ENCODE measurements around the gene STAT5B. TPM values are rescaled to one million over a fixed set of nuclear protein-coding genes. Genes with fewer than 3 reads are reported as not detected.

The STAT5B gene
- total and polyA plus RNA-seq, 9 of the 15 experiments (the other 6 are each of a cell fraction or from before 2014, with no cell fraction given), result 20.8 to 176 (median 92.4) TPM

DNA sequence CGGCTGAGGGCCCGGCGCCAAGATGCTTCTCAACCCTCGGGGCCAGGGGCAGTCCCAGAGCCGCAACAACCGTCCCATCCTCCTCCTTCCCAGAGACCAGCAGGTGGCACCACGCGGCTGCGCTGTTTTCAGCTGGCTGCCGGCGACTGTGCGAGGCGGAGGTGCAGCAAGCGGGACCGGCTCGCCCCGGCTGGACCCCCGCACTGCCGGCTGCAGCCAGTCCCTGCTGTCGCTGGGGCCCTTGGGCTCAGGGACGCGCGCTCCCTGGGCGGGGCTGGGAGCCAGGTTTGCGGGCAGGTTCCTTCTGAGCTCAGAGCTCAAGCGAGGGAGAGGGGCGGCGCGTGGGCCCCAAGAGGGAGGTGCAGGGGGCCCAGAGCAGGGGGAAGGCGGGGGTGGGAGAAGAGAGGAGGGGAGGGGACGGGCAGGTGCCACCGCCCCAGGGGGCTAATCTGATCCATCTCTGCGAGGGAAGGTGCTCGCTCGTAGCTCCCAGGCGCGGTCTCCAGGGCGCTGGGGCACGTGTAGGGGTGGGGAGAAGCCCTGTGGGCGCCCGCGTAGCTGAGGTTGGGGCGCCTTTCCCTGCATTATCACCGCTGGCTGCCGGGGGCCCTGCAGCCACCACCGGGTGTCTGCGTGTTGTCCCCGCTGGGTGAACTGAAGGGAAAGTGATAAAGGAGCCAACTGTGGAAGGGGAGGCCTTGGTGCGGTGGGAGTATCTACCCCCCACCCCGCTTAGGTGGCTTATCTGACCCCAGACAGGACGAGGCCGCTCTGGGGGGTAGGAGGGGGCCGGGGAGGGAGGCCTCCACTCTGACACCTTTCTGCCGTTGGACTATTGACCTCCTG is 36.3 kb upstream of the STAT5B start (continued):
- TF ChIP-seq ZNF212 (CRISPR knock-in tag; IDR thresholded peaks at IDR 0.05) (0 out of 2 replicates have a peak, but pooled peaks have one; percentile 50), MTA1 (IDR thresholded peaks at IDR 0.05; ENCODE audit: borderline replicate concordance) (peak; percentile 82; the same call in 1 of the 2 replicates), TAL1 (IDR thresholded peaks at IDR 0.05) (peak; percentile 85), SRF (CRISPR knock-in tag; IDR thresholded peaks at IDR 0.05) (peak in 1 of 2 experiments; percentile 45; a peak in 2 of 4 replicates), EGR1 (conservative IDR thresholded peaks at IDR 0.05) (peak; percentile 82), SAFB2 (IDR thresholded peaks at IDR 0.05; ENCODE audit: borderline replicate concordance, low read depth, low read length, severe bottlenecking) (no peak), KLF13 (tag; IDR thresholded peaks at IDR 0.05; ENCODE audit: borderline replicate concordance, low read depth) (peak; percentile 19; the same call in 1 of the 2 replicates), TBP (optimal IDR thresholded peaks at IDR 0.05; ENCODE audit: low read depth, low read length) (peak; percentile 81), ARNT (IDR thresholded peaks at IDR 0.05) (peak in 1 of 2 experiments; percentile 74; a peak in 2 of 4 replicates), E2F3 (CRISPR knock-in tag; IDR thresholded peaks at IDR 0.05) (peak; percentile 83), KLF16 (IDR thresholded peaks at IDR 0.05) (peak; percentile 96), NEUROD1 (IDR thresholded peaks at IDR 0.05; ENCODE audit: borderline replicate concordance, low read depth, low read length, partially characterized antibody) (peak; percentile 95), ZNF431 (CRISPR knock-in tag; IDR thresholded peaks at IDR 0.05) (peak; percentile 44; the same call in 1 of the 2 replicates), NBN (IDR thresholded peaks at IDR 0.05; ENCODE audit: low read depth) (peak; percentile 56), ZNF589 (CRISPR knock-in tag; IDR thresholded peaks at IDR 0.05; ENCODE audit: low read depth) (peak; percentile 91), TAF15 (IDR thresholded peaks at IDR 0.05; ENCODE audit: low read depth, low read length) (0 out of 2 replicates have a peak, but pooled peaks have one; percentile 32), KHSRP (IDR thresholded peaks at IDR 0.05) (0 out of 2 replicates have a peak, but pooled peaks have one; percentile 24), ZNF696 (CRISPR knock-in tag; conservative IDR thresholded peaks at IDR 0.05) (no peak)
- TF ChIP-seq, protein P1, sequence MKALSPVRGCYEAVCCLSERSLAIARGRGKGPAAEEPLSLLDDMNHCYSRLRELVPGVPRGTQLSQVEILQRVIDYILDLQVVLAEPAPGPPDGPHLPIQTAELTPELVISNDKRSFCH (CRISPR knock-in tag; IDR thresholded peaks at IDR 0.05), result no peak
- TF ChIP-seq, protein P1 (tag; IDR thresholded peaks at IDR 0.05), result 0 out of 2 replicates have a peak, but pooled peaks have one; percentile 1
- TF ChIP-seq, protein P2, sequence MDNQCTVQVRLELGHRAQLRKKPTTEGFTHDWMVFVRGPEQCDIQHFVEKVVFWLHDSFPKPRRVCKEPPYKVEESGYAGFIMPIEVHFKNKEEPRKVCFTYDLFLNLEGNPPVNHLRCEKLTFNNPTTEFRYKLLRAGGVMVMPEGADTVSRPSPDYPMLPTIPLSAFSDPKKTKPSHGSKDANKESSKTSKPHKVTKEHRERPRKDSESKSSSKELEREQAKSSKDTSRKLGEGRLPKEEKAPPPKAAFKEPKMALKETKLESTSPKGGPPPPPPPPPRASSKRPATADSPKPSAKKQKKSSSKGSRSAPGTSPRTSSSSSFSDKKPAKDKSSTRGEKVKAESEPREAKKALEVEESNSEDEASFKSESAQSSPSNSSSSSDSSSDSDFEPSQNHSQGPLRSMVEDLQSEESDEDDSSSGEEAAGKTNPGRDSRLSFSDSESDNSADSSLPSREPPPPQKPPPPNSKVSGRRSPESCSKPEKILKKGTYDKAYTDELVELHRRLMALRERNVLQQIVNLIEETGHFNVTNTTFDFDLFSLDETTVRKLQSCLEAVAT (IDR thresholded peaks at IDR 0.05), result peak; percentile 13 to 27; a peak in 1 of 4 replicates
- TF ChIP-seq, protein P3, sequence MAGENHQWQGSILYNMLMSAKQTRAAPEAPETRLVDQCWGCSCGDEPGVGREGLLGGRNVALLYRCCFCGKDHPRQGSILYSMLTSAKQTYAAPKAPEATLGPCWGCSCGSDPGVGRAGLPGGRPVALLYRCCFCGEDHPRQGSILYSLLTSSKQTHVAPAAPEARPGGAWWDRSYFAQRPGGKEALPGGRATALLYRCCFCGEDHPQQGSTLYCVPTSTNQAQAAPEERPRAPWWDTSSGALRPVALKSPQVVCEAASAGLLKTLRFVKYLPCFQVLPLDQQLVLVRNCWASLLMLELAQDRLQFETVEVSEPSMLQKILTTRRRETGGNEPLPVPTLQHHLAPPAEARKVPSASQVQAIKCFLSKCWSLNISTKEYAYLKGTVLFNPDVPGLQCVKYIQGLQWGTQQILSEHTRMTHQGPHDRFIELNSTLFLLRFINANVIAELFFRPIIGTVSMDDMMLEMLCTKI (IDR thresholded peaks at IDR 0.05; ENCODE audit: partially characterized antibody), result no peak

Data from K562 (cell line).